H1 (cell line): ENCODE measurements around the gene TUBAL3. TPM values are rescaled to one million over a fixed set of nuclear protein-coding genes. Genes with fewer than 3 reads are reported as not detected.

Source experiments
- CTCF ChIA-PET: fragments of 300-600 bp; sonication (Branson Sonifier 250); formaldehyde crosslinking; loops from one replicate; lab custom pipeline; 2021; ENCODE audit not compliant: partially characterized antibody; lab: Charles Lee
- POLR2A ChIA-PET: fragments of 300-600 bp; sonication (Branson Sonifier 250); formaldehyde crosslinking; loops from one replicate; lab custom pipeline; 2021; ENCODE audit warnings: inconsistent platforms; ENCODE audit not compliant: partially characterized antibody; lab: Charles Lee
- DNase-seq, 2 experiments: peaks; one replicate each; pipeline versions ENCODE4 v3.0.0 to v3.0.0-alpha.2; 2010 to 2022; ENCODE audit warnings: low spot score in 2 of 2, low read depth in 1 of 2, mixed read lengths in 1 of 2
- FAIRE-seq: peaks from 2 replicates; lab custom pipeline; 2011; peaks lifted over from hg19 to GRCh38; lab: Jason Lieb, UNC
- H2AFZ ChIP-seq: 2 replicates; pipeline ENCODE4 v1.8.1; 2012; ENCODE audit warnings: low read length, inconsistent platforms
- H2AK5ac ChIP-seq: 2 replicates; pipeline ENCODE4 v1.6.1; 2013; ENCODE audit warnings: low read depth, low read length
- H2BK120ac ChIP-seq: replicated peaks from 2 replicates; pipeline ENCODE3; 2013; ENCODE audit warnings: low read depth, low read length, inconsistent platforms
- H2BK12ac ChIP-seq: 2 replicates; pipeline ENCODE4 v1.6.1; 2013; ENCODE audit warnings: low read depth, low read length
- H2BK15ac ChIP-seq: 2 replicates; pipeline ENCODE4 v1.6.1; 2013; ENCODE audit warnings: low read length
- H2BK20ac ChIP-seq: 2 replicates; pipeline ENCODE4 v1.6.1; 2013; ENCODE audit warnings: low read length
- H2BK5ac ChIP-seq: 2 replicates; pipeline ENCODE4 v1.6.1; 2013; ENCODE audit warnings: low read depth, low read length
- H3K14ac ChIP-seq: 2 replicates; pipeline ENCODE4 v1.6.1; 2013; ENCODE audit warnings: inconsistent platforms; ENCODE audit not compliant: insufficient read length
- H3K18ac ChIP-seq: 2 replicates; pipeline ENCODE4 v1.6.1; 2013; ENCODE audit warnings: low read length; ENCODE audit errors: extremely low read depth
- H3K23ac ChIP-seq: 2 replicates; pipeline ENCODE4 v1.6.1; 2013; ENCODE audit warnings: inconsistent platforms; ENCODE audit not compliant: insufficient read length
- H3K23me2 ChIP-seq: 2 replicates; pipeline ENCODE4 v1.6.1; 2013; ENCODE audit warnings: low read depth, low read length
- H3K27ac ChIP-seq: 2 replicates; pipeline ENCODE4 v1.6.1; 2011; ENCODE audit warnings: low read depth, low read length, inconsistent platforms
- H3K27me3 ChIP-seq, 4 experiments: replicated peaks in 1 of 4; 1 replicate in 1 of 4; 2 replicates in 3 of 4; pipeline versions ENCODE4 v1.6.1 to v1.8.1; 2011 to 2013; ENCODE audit warnings: low read length in 3 of 4, mild to moderate bottlenecking in 3 of 4, inconsistent platforms in 2 of 4, mixed read lengths in 2 of 4, moderate library complexity in 1 of 4; ENCODE audit not compliant: control insufficient read depth in 3 of 4, insufficient read depth in 3 of 4; ENCODE audit errors: extremely low read depth in 1 of 4
- H3K36me3 ChIP-seq, 4 experiments: 2 replicates each; pipeline versions ENCODE4 v1.6.1 to v1.8.1; 2011 to 2013; ENCODE audit warnings: mild to moderate bottlenecking in 4 of 4, low read length in 3 of 4, moderate library complexity in 2 of 4, control low read depth in 1 of 4, inconsistent platforms in 1 of 4; ENCODE audit not compliant: insufficient read depth in 4 of 4, control insufficient read depth in 2 of 4
- H3K4ac ChIP-seq: replicated peaks from 2 replicates; pipeline ENCODE3; 2013; ENCODE audit warnings: low read length, low read depth, mixed read lengths, inconsistent platforms; ENCODE audit not compliant: insufficient read length
- H3K4me1 ChIP-seq, 4 experiments: replicated peaks in 1 of 4; 1 replicate in 1 of 4; 2 replicates in 3 of 4; pipeline versions ENCODE4 v1.6.1 to v1.8.1; 2011 to 2013; ENCODE audit warnings: low read length in 3 of 4, inconsistent platforms in 2 of 4, mixed read lengths in 1 of 4; ENCODE audit not compliant: insufficient read depth in 4 of 4, control insufficient read depth in 3 of 4
- H3K4me2 ChIP-seq, 2 experiments: 2 replicates each; pipeline versions ENCODE4 v1.6.1 to v1.8.1; 2011 to 2013; ENCODE audit warnings: low read depth in 2 of 2, low read length in 2 of 2, control low read depth in 1 of 2, inconsistent platforms in 1 of 2, mild to moderate bottlenecking in 1 of 2; ENCODE audit not compliant: insufficient read depth in 1 of 2
- H3K4me3 ChIP-seq, 4 experiments: fragments of 200-600, 300-600 bp in 1 of 4; sonication (generic), shearing (Covaris generic), sonication (Bioruptor Twin) in 1 of 4; 2 replicates each; pipeline versions ENCODE4 v1.5.1 to v1.8.1; 2011 to 2016; ENCODE audit warnings: low read length in 4 of 4, low read depth in 3 of 4, control low read depth in 2 of 4, inconsistent platforms in 2 of 4, mild to moderate bottlenecking in 2 of 4, mixed read lengths in 1 of 4, moderate library complexity in 1 of 4; ENCODE audit not compliant: insufficient read depth in 2 of 4; ENCODE audit errors: extremely low read depth in 1 of 4
- H3K56ac ChIP-seq: replicated peaks from 2 replicates; pipeline ENCODE3; 2013; ENCODE audit warnings: low read depth, mild to moderate bottlenecking, mixed read lengths, low read length, inconsistent platforms; ENCODE audit not compliant: insufficient read length
- H3K79me1 ChIP-seq: 2 replicates; pipeline ENCODE4 v1.6.1; 2013; ENCODE audit warnings: low read depth, low read length, control low read depth
- H3K79me2 ChIP-seq, 2 experiments: 2 replicates each; pipeline versions ENCODE4 v1.6.1 to v1.8.1; 2012 to 2013; ENCODE audit warnings: low read length in 2 of 2, mild to moderate bottlenecking in 2 of 2, inconsistent platforms in 1 of 2; ENCODE audit not compliant: insufficient read depth in 2 of 2, control insufficient read depth in 1 of 2
- H3K9ac ChIP-seq, 4 experiments: replicated peaks in 1 of 4; 1 replicate in 1 of 4; 2 replicates in 3 of 4; pipeline versions ENCODE4 v1.6.1 to v1.8.1; 2011 to 2013; ENCODE audit warnings: low read depth in 3 of 4, low read length in 3 of 4, control low read depth in 2 of 4, mild to moderate bottlenecking in 2 of 4, moderate library complexity in 2 of 4, inconsistent platforms in 1 of 4; ENCODE audit errors: extremely low read depth in 1 of 4
- H3K9me3 ChIP-seq, 2 experiments: 2 replicates each; pipeline versions ENCODE4 v1.6.1 to v1.8.1; 2012 to 2013; ENCODE audit warnings: mild to moderate bottlenecking in 2 of 2, moderate library complexity in 2 of 2, control low read depth in 1 of 2, inconsistent platforms in 1 of 2, low read depth in 1 of 2, low read length in 1 of 2, mixed read lengths in 1 of 2; ENCODE audit not compliant: insufficient read depth in 2 of 2
- H4K20me1 ChIP-seq, 2 experiments: replicated peaks in 1 of 2; 2 replicates each; pipeline versions ENCODE3 to v1.8.1; 2011 to 2013; ENCODE audit warnings: inconsistent platforms in 2 of 2, low read length in 2 of 2, mild to moderate bottlenecking in 1 of 2; ENCODE audit not compliant: insufficient read depth in 2 of 2, control insufficient read depth in 1 of 2
- H4K5ac ChIP-seq: 2 replicates; pipeline ENCODE4 v1.6.1; 2013; ENCODE audit warnings: low read length, low read depth, mixed read lengths, inconsistent platforms; ENCODE audit not compliant: insufficient read length
- H4K8ac ChIP-seq: 2 replicates; pipeline ENCODE4 v1.8.0; 2013; ENCODE audit warnings: mild to moderate bottlenecking, moderate library complexity, low read length, inconsistent platforms; ENCODE audit not compliant: insufficient read depth; ENCODE audit errors: extremely low read depth
- H4K91ac ChIP-seq: replicated peaks from 2 replicates; pipeline ENCODE3; 2013; ENCODE audit warnings: low read length, mixed read lengths, inconsistent platforms; ENCODE audit not compliant: insufficient read length
- CHD2 ChIP-seq: IDR thresholded peaks from 2 replicates; pipeline ENCODE4 v1.6.1; 2012; ENCODE audit warnings: low read length, improper control_type of control experiment
- EGR1 ChIP-seq: IDR thresholded peaks from 2 replicates; pipeline ENCODE4 v1.6.1; 2011; ENCODE audit warnings: low read depth, low read length, borderline replicate concordance
- FOSL1 ChIP-seq: IDR thresholded peaks from 2 replicates; pipeline ENCODE4 v1.6.1; 2011; ENCODE audit warnings: mild to moderate bottlenecking, low read depth, low read length, moderate library complexity; ENCODE audit not compliant: insufficient read depth
- JUN ChIP-seq: IDR thresholded peaks from 2 replicates; pipeline ENCODE4 v1.6.1; 2011; ENCODE audit warnings: low read depth, mild to moderate bottlenecking, improper control_type of control experiment, low read length
- MAX ChIP-seq: IDR thresholded peaks from 2 replicates; pipeline ENCODE4 v1.6.1; 2012; ENCODE audit warnings: inconsistent platforms
- POLR2AphosphoS5 ChIP-seq: IDR thresholded peaks from 2 replicates; pipeline ENCODE4 v1.6.1; 2011; ENCODE audit warnings: low read depth, low read length
- SP4 ChIP-seq: IDR thresholded peaks from 2 replicates; pipeline ENCODE4 v1.6.1; 2012; ENCODE audit warnings: low read length, inconsistent platforms
- TAF7 ChIP-seq: optimal IDR thresholded peaks from 2 replicates; pipeline ENCODE3; 2011; ENCODE audit warnings: low read depth, mild to moderate bottlenecking, inconsistent platforms, low read length, moderate library complexity, borderline replicate concordance
- TEAD4 ChIP-seq: IDR thresholded peaks from 2 replicates; pipeline ENCODE4 v1.6.1; 2012; ENCODE audit warnings: low read depth, low read length, inconsistent platforms, mixed read lengths
- USF2 ChIP-seq: IDR thresholded peaks from 2 replicates; pipeline ENCODE4 v1.6.1; 2011; ENCODE audit warnings: low read length, improper control_type of control experiment
- WGBS, 2 experiments: shearing (Covaris generic) in 1 of 2; methylation state at CpG; one replicate each; pipeline versions ENCODE4 v1.1.6 to v1.1.7; 2013 to 2015; ENCODE audit warnings: low lambda C conversion rate in 2 of 2, mixed read lengths in 2 of 2, inconsistent platforms in 1 of 2, low coverage in 1 of 2, missing lambda C conversion rate in 1 of 2; ENCODE audit not compliant: insufficient replicate concordance in 2 of 2, insufficient coverage in 1 of 2, insufficient read length in 1 of 2; ENCODE audit errors: extremely low coverage in 1 of 2, missing lambda C conversion rate in 1 of 2; 5-methylcytosine and 5-hydroxymethylcytosine counted together
- polyA plus RNA-seq, 7 experiments: library from polyadenylated mRNA; depleted of rRNA in 3 of 7; stranded (reverse) in 5 of 7; unstranded in 2 of 7; fragments of >200 nt in 5 of 7; fragments of 200-250 nt in 2 of 7; gene quantifications; 1 replicate in 5 of 7; 2 replicates in 1 of 7; 4 replicates in 1 of 7; pipeline versions ENCODE4 v1.2.1 to v1.2.3, GENCODE V29; 2011 to 2013; ENCODE audit warnings: missing spikeins in 2 of 7, mixed read lengths in 2 of 7
- total RNA-seq: library from RNA; stranded (reverse); fragmentation: NEBNext Ultra II Directional; extraction: Animal tissue kit (Norgen Biotek cat#: 25700); gene quantifications from 2 replicates; pipeline ENCODE4 v1.2.1, GENCODE V29; 2021

The TUBAL3 gene
- total and polyA plus RNA-seq, 2 of the 8 experiments (the other 6 are each of a cell fraction or from before 2014, with no cell fraction given) = 0.17 TPM; not detected in 1

GRCh38 chr10:5355594-5356301 is 48.9 kb downstream of the TUBAL3 start:
- no peak overlapping the region for H2AK5ac ChIP-seq
- H3K56ac ChIP-seq = no peak overlapping the region
- no peak overlapping the region for H2BK12ac ChIP-seq
- no peak overlapping the region for H2BK15ac ChIP-seq
- WGBS, 2 experiments = 88% methylated on average over 6 of the region's 6 CpGs; no CpG with 5 or more reads in 1 of the 2 experiments
- no peak overlapping the region for H3K4ac ChIP-seq
- DNase-seq (no peak), FAIRE-seq (no peak)
- no peak overlapping the region for H4K8ac ChIP-seq
- no peak overlapping the region for H3K9ac ChIP-seq
- H3K23me2 ChIP-seq = no peaks in the 10 kb centered on the region
- no peaks in the 10 kb centered on the region for H3K79me1 ChIP-seq
- H4K20me1 ChIP-seq = no peaks in the 10 kb centered on the region
- H2BK120ac ChIP-seq = no peak overlapping the region
- no peaks in the 10 kb centered on the region for H3K9me3 ChIP-seq
- ChIA-PET CTCF (interaction anchor here (1.2 kb wide), 1 partner anchor 14 kb away, joined by 4 read pairs; no protein-coding TSS in a partner anchor), POLR2A (no interaction called here)
- H3K27ac ChIP-seq = no peak overlapping the region
- H4K91ac ChIP-seq = no peak overlapping the region
- no peak overlapping the region for H2BK5ac ChIP-seq
- no peak overlapping the region for H3K23ac ChIP-seq
- no peak overlapping the region for H3K14ac ChIP-seq
- 0 out of 2 replicates have a peak overlapping the region, but pooled peaks have one; percentile 17 for H2AFZ ChIP-seq
- H3K4me3 ChIP-seq = no peak overlapping the region
- no peaks in the 10 kb centered on the region for H3K36me3 ChIP-seq
- H3K4me1 ChIP-seq = no peaks in the 10 kb centered on the region
- no peaks in the 10 kb centered on the region for H3K27me3 ChIP-seq
- no peaks in the 10 kb centered on the region for H3K79me2 ChIP-seq
- H3K4me2 ChIP-seq = no peak overlapping the region
- H4K5ac ChIP-seq = no peak overlapping the region
- H3K18ac ChIP-seq = no peak overlapping the region
- H2BK20ac ChIP-seq = no peak overlapping the region
- TF ChIP-seq EGR1 (no peak), SP4 (no peak), CHD2 (no peak), MAX (no peak), FOSL1 (no peak), TAF7 (no peak), JUN (no peak), USF2 (no peak), TEAD4 (no peak), POLR2AphosphoS5 (no peak)
